Activated B cell treated with CpG ODN at 0.5 μM for 24 hours (primary cell): ENCODE results near the gene HDAC4. TPM values are rescaled to one million over a fixed set of nuclear protein-coding genes. Genes with fewer than 3 reads are reported as not detected.

Source experiments
- ATAC-seq: fragments of 200-7000 bp; cut with Tn5 transposase; one replicate; pipeline ENCODE4 v1.10.0; 2021; ENCODE audit warnings: low read depth, mild to moderate bottlenecking, moderate library complexity
- CTCF ChIA-PET: fragments of 350-600 bp; sonication (Branson Sonifier 250); formaldehyde crosslinking; loops from one replicate; lab custom pipeline; 2021; ENCODE audit warnings: antibody characterized with exemption; lab: Charles Lee
- POLR2A ChIA-PET: fragments of 350-600 bp; sonication (Branson Sonifier 250); formaldehyde crosslinking; loops from one replicate; lab custom pipeline; 2021; ENCODE audit warnings: antibody characterized with exemption; lab: Charles Lee
- DNase-seq: peaks from one replicate; pipeline ENCODE4 v3.0.0; 2022
- H3K27ac Mint-ChIP-seq: one replicate; pipeline ENCODE4 v1.8.0; 2020; ENCODE audit warnings: mixed read lengths
- H3K27me3 Mint-ChIP-seq: one replicate; pipeline ENCODE4 v1.8.0; 2021; ENCODE audit warnings: mixed read lengths
- H3K36me3 Mint-ChIP-seq: one replicate; pipeline ENCODE4 v1.8.0; 2021; ENCODE audit warnings: low read depth, mixed read lengths
- H3K4me1 Mint-ChIP-seq: one replicate; pipeline ENCODE4 v1.8.0; 2021; ENCODE audit warnings: mixed read lengths
- H3K4me3 Mint-ChIP-seq: one replicate; pipeline ENCODE4 v1.8.0; 2020; ENCODE audit warnings: mild to moderate bottlenecking, mixed read lengths
- H3K9me3 Mint-ChIP-seq: one replicate; pipeline ENCODE4 v1.8.0; 2020; ENCODE audit warnings: mixed read lengths
- intact Hi-C: fragments of 100-400 bp; cut with micrococcal nuclease; formaldehyde crosslinking; loops from one replicate; pipeline ENCODE4 v1.15.1; 2024
- total RNA-seq: library from RNA; stranded (reverse); gene quantifications from 2 replicates; pipeline ENCODE4 v1.2.3, GENCODE V29; 2022
- TF ChIP-seq, protein P1 (sequence below): fragments of 200-600 bp; IDR thresholded peaks from one replicate; pipeline ENCODE4 v1.8.0; 2022; ENCODE audit warnings: antibody characterized with exemption, mild to moderate bottlenecking

HDAC4 gene
- total RNA-seq, 1 donor from 2014 or later: 31.9 TPM

DNA sequence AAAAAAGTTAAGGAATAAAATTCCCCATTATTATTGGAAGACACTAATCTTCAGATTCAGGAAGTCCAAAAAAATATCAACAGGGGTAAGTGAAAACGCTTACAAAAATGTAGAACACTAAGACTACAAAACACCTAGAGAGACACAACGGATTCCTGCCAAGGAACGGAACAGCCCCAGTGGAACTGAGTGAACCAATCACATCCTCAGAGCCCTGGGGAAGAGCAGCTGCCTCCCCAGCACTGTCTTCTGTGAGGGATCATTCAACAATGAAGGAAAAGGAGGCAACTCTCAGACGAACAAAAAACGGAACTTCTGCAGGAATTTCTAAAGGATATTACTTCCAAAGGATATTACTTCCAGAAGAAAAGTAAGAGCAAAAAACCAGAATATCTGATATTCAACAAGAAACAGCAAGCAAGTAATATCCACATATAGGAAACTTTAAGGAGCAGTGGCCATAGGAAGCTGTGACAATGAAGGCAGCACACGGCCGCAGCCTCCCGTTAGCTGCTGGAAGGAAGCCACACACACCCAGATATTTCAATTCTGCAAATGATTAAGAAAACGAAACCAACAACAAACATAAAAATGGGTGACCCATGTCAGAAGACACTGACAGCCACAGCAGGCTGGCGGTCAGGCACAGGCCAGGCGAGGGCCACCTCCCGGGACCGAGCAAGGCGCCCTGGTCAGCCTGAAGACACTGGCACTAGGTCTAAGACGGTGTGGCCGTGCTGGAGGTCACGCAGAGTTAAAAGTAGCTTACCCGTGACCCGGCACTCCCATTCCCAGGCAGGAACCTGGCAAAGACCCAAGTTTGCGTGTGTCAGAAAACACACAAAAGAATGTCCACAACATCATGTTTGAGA lies 81.8 kb downstream of the HDAC4 start:
- ChIA-PET CTCF (no interaction called here), POLR2A (interaction anchor here (1.2 kb wide), 1 partner anchor 82 kb away, joined by 3 read pairs; the partner anchor contains the start of gene HDAC4)
- TF ChIP-seq, protein P1, sequence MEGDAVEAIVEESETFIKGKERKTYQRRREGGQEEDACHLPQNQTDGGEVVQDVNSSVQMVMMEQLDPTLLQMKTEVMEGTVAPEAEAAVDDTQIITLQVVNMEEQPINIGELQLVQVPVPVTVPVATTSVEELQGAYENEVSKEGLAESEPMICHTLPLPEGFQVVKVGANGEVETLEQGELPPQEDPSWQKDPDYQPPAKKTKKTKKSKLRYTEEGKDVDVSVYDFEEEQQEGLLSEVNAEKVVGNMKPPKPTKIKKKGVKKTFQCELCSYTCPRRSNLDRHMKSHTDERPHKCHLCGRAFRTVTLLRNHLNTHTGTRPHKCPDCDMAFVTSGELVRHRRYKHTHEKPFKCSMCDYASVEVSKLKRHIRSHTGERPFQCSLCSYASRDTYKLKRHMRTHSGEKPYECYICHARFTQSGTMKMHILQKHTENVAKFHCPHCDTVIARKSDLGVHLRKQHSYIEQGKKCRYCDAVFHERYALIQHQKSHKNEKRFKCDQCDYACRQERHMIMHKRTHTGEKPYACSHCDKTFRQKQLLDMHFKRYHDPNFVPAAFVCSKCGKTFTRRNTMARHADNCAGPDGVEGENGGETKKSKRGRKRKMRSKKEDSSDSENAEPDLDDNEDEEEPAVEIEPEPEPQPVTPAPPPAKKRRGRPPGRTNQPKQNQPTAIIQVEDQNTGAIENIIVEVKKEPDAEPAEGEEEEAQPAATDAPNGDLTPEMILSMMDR: no peak
- DNase-seq (no peak), ATAC-seq (no peak)
- H3K27ac Mint-ChIP-seq: peak overlapping the region; percentile 53
- peaks cover 5% of the 10 kb centered on the region for H3K9me3 Mint-ChIP-seq
- H3K4me1 Mint-ChIP-seq: peaks cover 41% of the 10 kb centered on the region
- peak overlapping the region; percentile 72 for H3K4me3 Mint-ChIP-seq
- H3K27me3 Mint-ChIP-seq: no peaks in the 10 kb centered on the region
- intact Hi-C loops: no loop called here
- H3K36me3 Mint-ChIP-seq: peaks cover 13% of the 10 kb centered on the region

DNA sequence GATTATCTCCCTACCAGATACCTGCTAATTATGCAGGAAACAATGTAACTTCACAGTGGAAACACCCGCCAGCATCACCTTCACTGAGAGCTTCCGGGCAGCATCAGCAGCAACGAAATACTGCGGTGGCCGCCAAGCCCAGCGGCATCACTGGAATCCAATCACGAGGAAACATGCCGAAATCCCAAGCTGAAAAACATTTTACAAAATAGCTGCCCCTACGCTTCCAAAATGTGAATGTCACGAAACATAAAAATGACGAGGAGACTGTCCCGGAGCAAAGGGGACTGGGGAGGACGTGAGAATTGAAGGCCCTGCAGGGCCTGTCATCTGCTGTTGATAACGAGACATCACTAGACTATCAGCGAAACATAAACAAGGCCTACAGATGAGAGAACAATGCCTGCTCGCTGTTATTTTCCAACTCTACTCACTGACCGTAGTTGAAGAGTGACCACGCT lies 82.6 kb downstream of the HDAC4 start:
- H3K9me3 Mint-ChIP-seq: peaks cover 5% of the 10 kb centered on the region
- H3K4me3 Mint-ChIP-seq: no peak overlapping the region
- intact Hi-C loops: no loop called here
- ATAC-seq: no peak
- TF ChIP-seq, protein P1: no peak
- DNase-seq: no peak
- ChIA-PET CTCF (no interaction called here), POLR2A (no interaction called here)
- H3K36me3 Mint-ChIP-seq: peaks cover 7% of the 10 kb centered on the region
- H3K27me3 Mint-ChIP-seq: no peaks in the 10 kb centered on the region
- no peak overlapping the region for H3K27ac Mint-ChIP-seq
- H3K4me1 Mint-ChIP-seq: peaks cover 41% of the 10 kb centered on the region

DNA sequence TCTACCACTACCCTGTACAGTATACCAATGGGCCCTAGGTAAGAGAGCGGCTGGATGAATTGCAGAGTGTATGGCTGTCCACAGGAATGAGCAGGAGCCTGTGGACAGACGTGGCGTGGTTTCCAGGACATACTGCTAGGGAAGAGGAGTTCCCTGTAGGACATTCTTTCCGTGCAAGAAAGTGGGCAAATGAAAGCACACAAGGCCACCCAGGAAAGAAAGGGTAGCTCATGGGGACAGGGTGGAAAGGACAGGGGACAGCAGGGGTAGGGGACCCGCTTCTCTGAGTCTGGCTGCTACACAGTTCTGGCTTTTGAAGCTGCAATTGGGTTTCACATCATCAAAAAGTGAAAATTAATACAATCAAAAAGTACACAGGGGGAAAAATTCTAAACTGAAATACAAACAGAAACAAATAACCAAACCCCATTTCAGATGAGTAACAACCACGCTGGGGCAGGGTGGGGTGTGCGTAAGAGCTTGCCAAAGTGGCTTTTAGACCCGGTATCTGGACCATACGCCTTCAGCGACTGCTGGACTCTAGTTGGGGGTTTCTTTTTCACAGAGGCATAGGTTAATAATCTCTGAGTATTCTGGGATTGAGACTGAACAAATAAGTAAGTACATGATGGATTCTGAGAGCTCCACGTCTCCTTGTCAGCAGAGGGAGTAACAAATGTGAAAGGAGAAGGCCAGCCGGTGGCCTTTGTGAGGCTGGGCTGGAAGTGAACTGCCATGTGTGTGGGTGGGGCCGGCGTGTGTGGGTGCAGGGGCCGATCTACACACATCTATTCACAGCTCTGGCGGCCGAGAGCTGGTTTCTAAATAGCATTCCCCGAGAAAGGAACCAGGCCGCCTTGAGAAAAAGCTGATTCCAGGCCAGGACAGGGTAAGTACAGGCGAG lies 84.0 kb downstream of the HDAC4 start:
- no peak for ATAC-seq
- Mint-ChIP-seq H3K4me3 (no peak overlapping the region), H3K27me3 (no peaks in the 10 kb centered on the region), H3K36me3 (peaks cover 6% of the 10 kb centered on the region), H3K27ac (no peak overlapping the region), H3K4me1 (peaks cover 28% of the 10 kb centered on the region), H3K9me3 (peaks cover 5% of the 10 kb centered on the region)
- ChIA-PET CTCF (no interaction called here), POLR2A (no interaction called here)
- TF ChIP-seq, protein P1: no peak
- no peak for DNase-seq
- intact Hi-C loops: no loop called here

DNA sequence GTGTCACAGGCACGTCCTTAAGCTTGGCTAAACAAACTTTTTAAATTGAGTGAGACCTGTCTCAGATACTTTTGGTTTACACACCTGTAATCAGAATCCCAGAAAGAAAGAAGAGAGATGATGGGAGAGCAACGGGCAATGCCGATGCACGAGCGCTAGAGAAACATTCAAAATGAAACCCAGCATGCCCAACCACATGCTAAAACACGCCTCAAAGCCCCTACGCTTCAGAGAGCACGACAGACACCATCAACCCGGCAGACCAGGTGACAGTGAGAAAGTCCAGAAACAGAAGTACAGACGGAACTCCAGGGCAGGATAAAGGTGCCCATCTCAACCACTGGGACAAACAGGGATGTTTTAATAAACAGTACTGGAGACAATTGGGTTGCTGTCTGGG lies 85.5 kb downstream of the HDAC4 start:
- ChIA-PET POLR2A (no interaction called here), CTCF (no interaction called here)
- intact Hi-C loops: no loop called here
- TF ChIP-seq, protein P1: no peak
- H3K36me3 Mint-ChIP-seq: peaks cover 5% of the 10 kb centered on the region
- H3K27me3 Mint-ChIP-seq: no peaks in the 10 kb centered on the region
- no peak for DNase-seq
- ATAC-seq: peak; percentile 89
- no peak overlapping the region for H3K27ac Mint-ChIP-seq
- H3K4me3 Mint-ChIP-seq: peak overlapping the region; percentile 42
- peaks cover 21% of the 10 kb centered on the region for H3K4me1 Mint-ChIP-seq
- peaks cover 5% of the 10 kb centered on the region for H3K9me3 Mint-ChIP-seq

DNA sequence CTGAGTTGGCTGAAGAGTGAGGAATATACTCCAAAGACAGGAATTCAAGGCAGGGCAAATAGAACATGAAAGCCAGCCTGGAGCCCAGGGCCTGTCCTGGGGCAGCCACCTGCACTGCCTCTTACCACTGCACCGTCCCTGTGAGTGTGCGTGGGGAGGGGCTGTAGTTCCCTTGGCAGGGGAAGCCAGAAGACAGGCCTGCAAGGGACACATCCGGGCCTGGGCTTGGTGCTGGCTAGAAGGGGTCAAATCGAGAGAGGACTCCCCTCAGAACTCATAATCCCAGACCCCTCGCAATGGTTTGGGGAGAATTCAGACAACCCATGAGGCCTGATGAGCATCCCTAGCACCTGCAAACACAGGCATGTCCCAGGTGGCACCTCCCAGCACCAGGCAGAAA lies 87.0 kb downstream of the HDAC4 start:
- no peak overlapping the region for H3K4me3 Mint-ChIP-seq
- no peaks in the 10 kb centered on the region for H3K27me3 Mint-ChIP-seq
- intact Hi-C loops: no loop called here
- TF ChIP-seq, protein P1: no peak
- ATAC-seq (no peak), DNase-seq (no peak)
- POLR2A ChIA-PET: no interaction called here
- H3K27ac Mint-ChIP-seq: no peak overlapping the region
- H3K9me3 Mint-ChIP-seq: peaks cover 5% of the 10 kb centered on the region
- peaks cover 5% of the 10 kb centered on the region for H3K36me3 Mint-ChIP-seq
- peaks cover 18% of the 10 kb centered on the region for H3K4me1 Mint-ChIP-seq
- CTCF ChIA-PET: no interaction called here
